Measurements from ENCODE around the gene CNGA1. TPM values are rescaled to one million over a fixed set of nuclear protein-coding genes. Genes with fewer than 3 reads are reported as not detected.

Gene CNGA1
- 0.14 TPM for total RNA-seq
- 1.1 TPM for polyA plus RNA-seq
- long read RNA-seq, donor 1, result 0 reads
- long read RNA-seq, donor 2, result 0 reads
- long read RNA-seq, donor 3, result 0 reads
- long read RNA-seq, donor 4, result 0 reads
- long read RNA-seq, donor 5, result 0 reads
- long read RNA-seq, donor 6, result 0 reads
- long read RNA-seq, donor 7, result 0 reads
- long read RNA-seq, donor 8, result 0 reads
- long read RNA-seq, donor 9, result 0 reads
- long read RNA-seq, donor 10, result 0 reads

DNA sequence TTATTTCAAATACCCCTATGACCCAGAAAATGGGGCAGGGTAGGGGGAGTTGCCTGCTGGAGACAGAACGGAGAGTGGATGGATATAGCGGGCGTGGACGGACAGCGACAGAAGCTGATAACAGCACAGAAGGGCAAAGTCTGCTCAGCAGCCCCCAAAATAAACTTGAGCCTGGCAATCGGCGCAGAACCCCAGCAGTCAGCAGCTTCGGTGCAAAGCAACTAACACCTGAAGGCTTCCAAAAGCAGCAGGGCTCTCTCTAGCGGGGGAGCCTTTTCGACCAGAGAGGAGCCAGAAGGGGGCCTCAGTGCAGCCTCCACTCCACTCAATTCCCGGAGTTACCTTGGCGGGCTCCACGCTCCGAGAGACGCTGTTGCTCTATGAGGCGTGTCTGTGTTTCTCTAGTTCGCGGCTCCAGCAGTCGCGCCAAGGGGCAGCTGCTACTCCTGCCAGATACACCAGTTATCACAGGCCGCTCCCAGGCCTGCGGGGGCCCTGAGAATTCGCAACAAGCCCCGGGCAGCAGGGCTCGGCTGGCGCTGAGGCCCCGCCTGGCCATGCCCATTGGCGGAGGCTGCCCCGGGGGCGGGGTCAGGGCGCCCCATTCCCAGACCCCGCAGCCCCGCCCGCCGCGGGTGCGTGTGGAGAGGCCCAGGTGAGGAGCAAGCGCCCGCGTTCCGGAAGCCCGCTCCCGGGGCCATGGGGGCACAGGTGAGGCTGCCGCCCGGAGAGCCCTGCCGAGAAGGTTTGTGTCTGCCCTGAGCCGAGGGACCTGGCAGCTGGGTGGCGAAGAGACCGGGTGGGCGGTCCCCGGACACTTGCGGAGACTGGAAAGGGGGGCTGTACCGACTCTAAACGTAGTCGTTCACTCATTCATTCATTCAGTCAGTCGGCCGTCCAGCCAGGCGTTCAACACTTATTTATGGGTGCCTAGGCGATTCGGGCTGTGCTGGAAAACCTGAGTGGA lies at the start of gene CNGA1, which contains the start of gene NIPAL1:
Gene CNGA1, minus strand, starts transcription at position 541 of the 967 bp plus-strand sequence. CDS start 63,992 bp downstream, outside the sequence.
Gene NIPAL1, plus strand, starts transcription at position 632 of the 967 bp plus-strand sequence. Its CDS starts 68 bp downstream, at position 700.
- Histone ChIP-seq H3K4me1 (ENCODE audit: control insufficient read depth in 2 of 2, insufficient read depth in 2 of 2, low read length in 2 of 2) (peaks cover 8 to 16% of the 10 kb centered on the region in 2 donors), H3K27ac (ENCODE audit: low read depth in 1 of 2, low read length in 1 of 2) (no peak within 1 kb of the TSS), H3K9me3 (ENCODE audit: control insufficient read depth in 2 of 2, insufficient read depth in 1 of 2, low read length in 1 of 2) (no peaks in the 10 kb centered on the region), H3K4me3 (ENCODE audit: low read length in 2 of 2) (peak within 1 kb of the TSS; percentile 54 to 55), H3K36me3 (ENCODE audit: control insufficient read depth in 2 of 2, insufficient read depth in 2 of 2, low read length in 1 of 2) (no peaks in the 10 kb centered on the region), H3K27me3 (ENCODE audit: control insufficient read depth in 2 of 2, insufficient read depth in 1 of 2, low read length in 1 of 2) (peaks cover 22 to 43% of the 10 kb centered on the region in 2 donors)
- DNase-seq (ENCODE audit: low read depth in 6 of 9, low spot score in 9 of 9), result peak in 7 of 9 donors; percentile 37 to 83 (median 61)
- 5% methylated on average over 60 of the region's 60 CpGs for WGBS

DNA sequence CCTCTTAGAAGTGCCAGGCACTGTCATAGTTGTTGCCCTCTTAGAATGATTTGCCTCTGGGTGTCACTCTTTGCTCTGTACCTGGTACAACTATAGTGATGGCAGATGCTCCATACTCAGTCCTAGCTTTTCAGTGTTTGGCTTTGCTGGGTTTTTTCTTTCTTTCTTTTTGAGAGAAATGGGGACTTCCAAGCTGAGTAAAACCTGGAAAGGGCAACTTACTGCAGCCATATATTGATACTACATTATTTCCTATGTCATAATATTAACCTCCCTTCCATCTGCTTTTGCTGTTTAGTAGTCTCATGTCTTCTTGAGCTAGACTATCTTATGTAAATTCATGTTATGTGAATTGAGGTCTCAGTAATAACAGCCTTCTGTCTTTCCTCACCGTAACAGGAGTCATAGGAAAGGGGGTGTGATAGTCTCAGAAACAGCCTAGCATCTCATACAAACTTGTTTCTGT lies 49.1 kb upstream of the CNGA1 start:
- Histone ChIP-seq H3K27ac (ENCODE audit: low read depth in 1 of 2, low read length in 1 of 2) (no peak overlapping the region), H3K36me3 (ENCODE audit: control insufficient read depth in 2 of 2, insufficient read depth in 2 of 2, low read length in 1 of 2) (peaks cover 0 to 3% of the 10 kb centered on the region in 2 donors), H3K4me1 (ENCODE audit: control insufficient read depth in 2 of 2, insufficient read depth in 2 of 2, low read length in 2 of 2) (no peaks in the 10 kb centered on the region), H3K27me3 (ENCODE audit: control insufficient read depth in 2 of 2, insufficient read depth in 1 of 2, low read length in 1 of 2) (no peaks in the 10 kb centered on the region), H3K9me3 (ENCODE audit: control insufficient read depth in 2 of 2, insufficient read depth in 1 of 2, low read length in 1 of 2) (no peaks in the 10 kb centered on the region), H3K4me3 (ENCODE audit: low read length in 2 of 2) (no peak overlapping the region)
- WGBS, result 97% methylated on average over 1 of the region's 1 CpG
- DNase-seq (ENCODE audit: low read depth in 6 of 9, low spot score in 9 of 9), result no peak

DNA sequence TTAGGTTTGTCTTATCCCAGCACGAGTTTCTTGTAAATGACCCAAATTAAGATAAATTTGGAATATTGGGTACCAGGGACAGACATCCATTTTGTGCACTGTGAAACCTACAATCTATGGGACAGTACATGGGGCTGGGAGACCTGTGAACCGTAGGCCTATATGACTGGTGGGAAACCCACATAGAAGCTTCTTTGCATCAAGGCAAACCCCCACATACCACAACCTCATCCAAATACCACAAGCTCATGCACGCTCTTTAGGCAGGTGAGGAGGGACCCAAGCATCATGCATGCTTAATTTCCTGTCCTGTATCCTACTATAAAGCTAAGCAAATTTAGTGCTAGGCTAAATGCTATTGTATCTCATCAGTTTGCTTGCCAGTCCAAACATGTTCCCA lies 47.9 kb upstream of the CNGA1 start:
- Histone ChIP-seq H3K27me3 (ENCODE audit: control insufficient read depth in 2 of 2, insufficient read depth in 1 of 2, low read length in 1 of 2) (no peaks in the 10 kb centered on the region), H3K4me1 (ENCODE audit: control insufficient read depth in 2 of 2, insufficient read depth in 2 of 2, low read length in 2 of 2) (no peaks in the 10 kb centered on the region), H3K9me3 (ENCODE audit: control insufficient read depth in 2 of 2, insufficient read depth in 1 of 2, low read length in 1 of 2) (no peaks in the 10 kb centered on the region), H3K36me3 (ENCODE audit: control insufficient read depth in 2 of 2, insufficient read depth in 2 of 2, low read length in 1 of 2) (peaks cover 0 to 3% of the 10 kb centered on the region in 2 donors), H3K27ac (ENCODE audit: low read depth in 1 of 2, low read length in 1 of 2) (no peak overlapping the region), H3K4me3 (ENCODE audit: low read length in 2 of 2) (no peak overlapping the region)
- 49% methylated on average over 3 of the region's 3 CpGs for WGBS
- peak in 1 of 9 donors; percentile 24 for DNase-seq (ENCODE audit: low read depth in 6 of 9, low spot score in 9 of 9)

DNA sequence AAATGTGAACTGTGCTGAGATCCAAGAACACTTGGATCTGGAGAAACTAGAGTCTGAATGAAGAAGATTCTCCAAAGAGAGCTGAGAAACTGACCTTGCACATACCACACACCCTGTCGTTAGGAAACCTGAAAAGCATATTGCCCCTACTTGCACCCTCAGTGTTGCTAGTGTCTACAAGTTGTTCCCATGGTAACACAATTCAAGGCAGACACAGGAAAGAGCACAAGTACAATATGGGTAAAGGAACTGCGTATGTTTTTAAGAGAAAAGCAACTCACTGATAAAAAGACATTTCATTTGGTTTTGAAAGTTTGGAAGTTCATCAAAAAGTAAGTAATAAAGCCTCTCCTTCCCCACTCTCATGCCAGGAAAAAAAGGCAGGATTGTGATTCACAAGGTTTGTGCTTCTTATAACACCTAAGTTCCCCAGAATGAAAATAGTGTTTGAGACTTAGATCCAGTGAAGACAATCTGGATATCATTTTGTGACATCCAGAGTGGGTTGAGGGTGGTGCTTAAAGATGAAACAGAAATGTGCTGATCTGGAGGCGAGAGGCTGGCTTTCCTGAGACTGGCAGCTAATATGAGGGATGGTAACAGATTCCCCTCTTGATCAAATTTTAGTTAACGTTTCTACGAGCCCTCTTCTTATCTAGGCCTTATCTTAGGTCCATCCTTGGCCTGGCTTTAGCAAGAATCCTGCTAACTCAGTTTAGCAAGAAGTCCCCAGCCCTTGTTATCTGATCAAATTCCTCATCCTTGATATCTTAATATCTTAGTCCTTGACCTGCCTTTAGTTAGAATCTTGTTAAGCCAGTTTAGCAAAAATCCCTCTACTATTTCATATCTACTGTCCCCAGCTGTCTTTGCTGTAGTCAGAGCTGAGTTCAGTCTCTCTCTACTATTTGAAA lies 42.4 kb upstream of the CNGA1 start:
- no peaks in the 10 kb centered on the region for H3K36me3 ChIP-seq (ENCODE audit: control insufficient read depth in 2 of 2, insufficient read depth in 2 of 2, low read length in 1 of 2)
- H3K4me3 ChIP-seq (ENCODE audit: low read length in 2 of 2), result no peak overlapping the region
- H3K9me3 ChIP-seq (ENCODE audit: control insufficient read depth in 2 of 2, insufficient read depth in 1 of 2, low read length in 1 of 2), result no peaks in the 10 kb centered on the region
- H3K27me3 ChIP-seq (ENCODE audit: control insufficient read depth in 2 of 2, insufficient read depth in 1 of 2, low read length in 1 of 2), result no peaks in the 10 kb centered on the region
- DNase-seq (ENCODE audit: low read depth in 6 of 9, low spot score in 9 of 9), result peak in 1 of 9 donors; percentile 34
- H3K27ac ChIP-seq (ENCODE audit: low read depth in 1 of 2, low read length in 1 of 2), result no peak overlapping the region
- 92% methylated on average over 5 of the region's 5 CpGs for WGBS
- H3K4me1 ChIP-seq (ENCODE audit: control insufficient read depth in 2 of 2, insufficient read depth in 2 of 2, low read length in 2 of 2), result no peaks in the 10 kb centered on the region

DNA sequence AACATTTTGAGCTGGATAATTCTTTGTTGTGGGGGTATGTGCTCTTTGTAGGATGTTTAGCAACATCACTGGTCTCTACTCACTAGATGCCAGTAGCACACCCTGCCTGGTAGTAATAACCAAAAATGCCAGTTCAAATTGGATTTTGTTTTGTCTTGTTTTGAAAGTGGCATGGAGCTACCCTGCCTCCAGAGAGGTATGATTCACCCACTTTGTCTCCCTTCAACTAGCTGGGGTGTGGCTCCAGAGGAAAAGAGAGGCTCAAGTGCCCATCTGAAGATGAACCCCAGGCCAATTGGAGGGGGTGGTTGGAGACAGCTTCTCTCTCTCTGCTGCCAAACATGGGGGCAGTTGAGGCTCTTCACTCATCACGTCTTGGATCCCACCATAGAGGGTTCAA lies 34.6 kb upstream of the CNGA1 start:
- no peaks in the 10 kb centered on the region for H3K27me3 ChIP-seq (ENCODE audit: control insufficient read depth in 2 of 2, insufficient read depth in 1 of 2, low read length in 1 of 2)
- H3K36me3 ChIP-seq (ENCODE audit: control insufficient read depth in 2 of 2, insufficient read depth in 2 of 2, low read length in 1 of 2), result no peaks in the 10 kb centered on the region
- no peak for DNase-seq (ENCODE audit: low read depth in 6 of 9, low spot score in 9 of 9)
- H3K9me3 ChIP-seq (ENCODE audit: control insufficient read depth in 2 of 2, insufficient read depth in 1 of 2, low read length in 1 of 2), result no peaks in the 10 kb centered on the region
- H3K27ac ChIP-seq (ENCODE audit: low read depth in 1 of 2, low read length in 1 of 2), result no peak overlapping the region
- WGBS, result 100% methylated on average over 1 of the region's 1 CpG
- no peak overlapping the region for H3K4me3 ChIP-seq (ENCODE audit: low read length in 2 of 2)
- H3K4me1 ChIP-seq (ENCODE audit: control insufficient read depth in 2 of 2, insufficient read depth in 2 of 2, low read length in 2 of 2), result peaks cover 10 to 18% of the 10 kb centered on the region in 2 donors

DNA sequence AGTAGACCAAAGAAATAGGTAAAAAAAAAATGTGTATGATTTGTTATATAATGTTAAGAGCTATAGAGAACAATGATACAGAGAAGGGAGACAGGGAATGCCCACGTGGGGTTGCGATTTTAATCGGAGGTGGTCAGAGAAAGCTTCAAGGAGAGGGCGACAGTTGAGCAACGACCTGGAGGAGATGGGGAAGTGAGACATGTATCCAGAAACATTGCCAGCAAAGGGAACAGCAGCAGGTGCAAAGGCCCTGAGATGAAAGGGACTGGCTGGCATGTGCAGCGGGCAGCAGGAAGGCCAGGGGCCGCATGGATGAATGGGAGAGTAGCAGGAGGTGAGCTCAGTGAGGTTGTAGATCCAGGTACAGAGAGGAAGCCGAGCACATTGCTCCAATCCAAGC lies 33.0 kb upstream of the CNGA1 start:
- no peak overlapping the region for H3K4me3 ChIP-seq (ENCODE audit: low read length in 2 of 2)
- peaks cover 12 to 18% of the 10 kb centered on the region in 2 donors for H3K4me1 ChIP-seq (ENCODE audit: control insufficient read depth in 2 of 2, insufficient read depth in 2 of 2, low read length in 2 of 2)
- no peaks in the 10 kb centered on the region for H3K36me3 ChIP-seq (ENCODE audit: control insufficient read depth in 2 of 2, insufficient read depth in 2 of 2, low read length in 1 of 2)
- 94% methylated on average over 8 of the region's 8 CpGs for WGBS
- no peak for DNase-seq (ENCODE audit: low read depth in 6 of 9, low spot score in 9 of 9)
- H3K27ac ChIP-seq (ENCODE audit: low read depth in 1 of 2, low read length in 1 of 2), result no peak overlapping the region
- no peaks in the 10 kb centered on the region for H3K27me3 ChIP-seq (ENCODE audit: control insufficient read depth in 2 of 2, insufficient read depth in 1 of 2, low read length in 1 of 2)
- H3K9me3 ChIP-seq (ENCODE audit: control insufficient read depth in 2 of 2, insufficient read depth in 1 of 2, low read length in 1 of 2), result no peaks in the 10 kb centered on the region

DNA sequence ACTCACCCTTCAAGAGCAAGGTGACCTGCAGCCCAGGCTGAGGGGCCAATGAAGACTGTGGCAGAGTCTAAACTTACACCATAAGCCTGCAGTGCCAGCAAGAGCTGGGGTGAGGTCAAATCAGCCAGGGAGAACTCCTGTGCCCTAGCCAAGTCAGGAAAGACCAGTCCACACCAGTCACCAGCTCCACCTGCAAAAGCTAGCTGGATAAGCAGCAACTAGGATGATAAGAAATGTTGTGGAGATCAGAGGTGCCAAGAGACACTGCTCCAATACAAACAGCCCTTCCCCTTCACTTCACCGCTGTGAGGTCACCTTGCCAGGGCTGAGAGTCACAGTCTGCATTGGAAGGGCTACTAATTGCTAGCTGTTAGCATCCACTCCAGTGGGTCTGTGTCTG lies 31.4 kb upstream of the CNGA1 start:
- H3K4me1 ChIP-seq (ENCODE audit: control insufficient read depth in 2 of 2, insufficient read depth in 2 of 2, low read length in 2 of 2), result peaks cover 12 to 18% of the 10 kb centered on the region in 2 donors
- H3K27ac ChIP-seq (ENCODE audit: low read depth in 1 of 2, low read length in 1 of 2), result no peak overlapping the region
- H3K4me3 ChIP-seq (ENCODE audit: low read length in 2 of 2), result no peak overlapping the region
- H3K9me3 ChIP-seq (ENCODE audit: control insufficient read depth in 2 of 2, insufficient read depth in 1 of 2, low read length in 1 of 2), result no peaks in the 10 kb centered on the region
- WGBS, result 95% methylated on average over 1 of the region's 1 CpG
- no peak for DNase-seq (ENCODE audit: low read depth in 6 of 9, low spot score in 9 of 9)
- no peaks in the 10 kb centered on the region for H3K36me3 ChIP-seq (ENCODE audit: control insufficient read depth in 2 of 2, insufficient read depth in 2 of 2, low read length in 1 of 2)
- H3K27me3 ChIP-seq (ENCODE audit: control insufficient read depth in 2 of 2, insufficient read depth in 1 of 2, low read length in 1 of 2), result no peaks in the 10 kb centered on the region

DNA sequence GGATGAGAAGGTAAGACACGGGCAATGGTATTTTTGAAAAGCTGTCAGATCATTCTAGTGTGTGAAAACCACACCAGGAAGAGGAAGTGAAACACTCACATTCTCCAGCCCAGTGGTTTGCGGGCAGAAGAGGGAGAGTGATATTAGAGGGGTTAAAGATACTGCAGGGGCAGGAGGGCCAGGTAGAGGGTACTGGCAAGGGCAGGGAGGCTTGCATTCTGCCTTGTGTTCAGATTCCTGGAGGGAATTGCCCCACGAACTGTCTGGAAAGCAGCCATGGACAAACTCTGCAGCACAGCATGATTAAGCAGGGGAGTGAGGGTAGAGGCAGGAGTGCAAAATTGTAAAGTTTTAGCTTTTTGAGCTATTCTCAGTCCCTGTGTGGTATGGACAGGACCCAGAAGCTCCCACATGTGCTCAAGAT lies 31.0 kb upstream of the CNGA1 start:
- Histone ChIP-seq H3K27me3 (ENCODE audit: control insufficient read depth in 2 of 2, insufficient read depth in 1 of 2, low read length in 1 of 2) (no peaks in the 10 kb centered on the region), H3K36me3 (ENCODE audit: control insufficient read depth in 2 of 2, insufficient read depth in 2 of 2, low read length in 1 of 2) (no peaks in the 10 kb centered on the region), H3K9me3 (ENCODE audit: control insufficient read depth in 2 of 2, insufficient read depth in 1 of 2, low read length in 1 of 2) (no peaks in the 10 kb centered on the region), H3K27ac (ENCODE audit: low read depth in 1 of 2, low read length in 1 of 2) (no peak overlapping the region), H3K4me1 (ENCODE audit: control insufficient read depth in 2 of 2, insufficient read depth in 2 of 2, low read length in 2 of 2) (peaks cover 12 to 18% of the 10 kb centered on the region in 2 donors), H3K4me3 (ENCODE audit: low read length in 2 of 2) (no peak overlapping the region)
- 3% methylated on average over 3 of the region's 3 CpGs for WGBS
- DNase-seq (ENCODE audit: low read depth in 6 of 9, low spot score in 9 of 9), result peak in 7 of 9 donors; percentile 9 to 73 (median 37)

Measured in thymus (tissue), 14 donors.